ENCODE measurements around the gene NSUN4. TPM values are rescaled to one million over a fixed set of nuclear protein-coding genes. Genes with fewer than 3 reads are reported as not detected.

The NSUN4 gene
- total RNA-seq, 3 donors from 2014 or later: 18.5 to 20.6 (median 20.5) TPM

DNA sequence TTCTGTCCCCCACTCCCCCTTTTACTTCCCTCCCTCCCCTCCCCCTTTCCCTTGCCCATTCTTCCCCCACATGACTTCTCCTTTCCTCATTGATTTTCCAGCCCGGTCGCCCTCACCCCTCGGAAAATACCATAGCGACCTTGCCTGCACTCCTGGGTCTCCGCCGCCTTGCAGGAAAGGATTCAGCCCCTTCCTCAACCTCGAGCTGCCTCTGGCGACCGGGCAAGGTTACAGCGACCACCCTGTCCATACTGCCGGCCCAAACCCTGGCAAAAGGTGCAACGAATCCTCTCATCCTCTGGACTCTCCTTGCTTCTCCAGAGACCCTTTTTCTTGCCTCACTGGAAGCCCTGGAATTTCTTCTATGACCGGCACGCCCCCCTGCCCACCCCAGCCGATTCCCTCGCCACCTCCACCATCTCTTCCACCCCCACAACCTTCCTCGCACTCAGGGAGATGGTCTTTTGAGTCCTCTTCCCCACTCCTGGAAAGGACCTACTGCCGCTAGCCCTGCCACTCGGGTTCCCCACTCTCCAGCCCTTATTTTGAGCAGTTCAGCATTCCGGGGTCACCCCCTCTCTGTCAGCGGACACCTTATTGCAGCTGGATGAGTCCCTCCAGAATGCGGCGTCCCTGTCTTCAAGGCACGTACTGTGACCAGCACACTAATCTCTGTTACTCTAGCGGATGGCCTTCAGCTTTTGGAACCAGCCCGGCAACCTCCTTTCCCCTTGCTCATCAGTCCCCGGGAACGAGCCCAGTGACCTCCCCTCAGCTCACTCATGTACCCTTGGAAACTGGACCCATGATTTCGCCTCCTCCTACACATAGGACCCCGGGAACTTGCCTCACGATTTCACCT lies 846 bp downstream of the NSUN4 start:
- H3K4me3 ChIP-seq: peak overlapping the region; percentile 56
- intact Hi-C loops (cut with DNase I, micrococcal nuclease): no loop called here
- H3K36me3 ChIP-seq (ENCODE audit: low read depth): peaks cover 4% of the 10 kb centered on the region
- H3K9me3 ChIP-seq: no peaks in the 10 kb centered on the region
- TF ChIP-seq, protein P1, sequence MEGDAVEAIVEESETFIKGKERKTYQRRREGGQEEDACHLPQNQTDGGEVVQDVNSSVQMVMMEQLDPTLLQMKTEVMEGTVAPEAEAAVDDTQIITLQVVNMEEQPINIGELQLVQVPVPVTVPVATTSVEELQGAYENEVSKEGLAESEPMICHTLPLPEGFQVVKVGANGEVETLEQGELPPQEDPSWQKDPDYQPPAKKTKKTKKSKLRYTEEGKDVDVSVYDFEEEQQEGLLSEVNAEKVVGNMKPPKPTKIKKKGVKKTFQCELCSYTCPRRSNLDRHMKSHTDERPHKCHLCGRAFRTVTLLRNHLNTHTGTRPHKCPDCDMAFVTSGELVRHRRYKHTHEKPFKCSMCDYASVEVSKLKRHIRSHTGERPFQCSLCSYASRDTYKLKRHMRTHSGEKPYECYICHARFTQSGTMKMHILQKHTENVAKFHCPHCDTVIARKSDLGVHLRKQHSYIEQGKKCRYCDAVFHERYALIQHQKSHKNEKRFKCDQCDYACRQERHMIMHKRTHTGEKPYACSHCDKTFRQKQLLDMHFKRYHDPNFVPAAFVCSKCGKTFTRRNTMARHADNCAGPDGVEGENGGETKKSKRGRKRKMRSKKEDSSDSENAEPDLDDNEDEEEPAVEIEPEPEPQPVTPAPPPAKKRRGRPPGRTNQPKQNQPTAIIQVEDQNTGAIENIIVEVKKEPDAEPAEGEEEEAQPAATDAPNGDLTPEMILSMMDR (IDR thresholded peaks at IDR 0.05): no peak
- ATAC-seq (no peak), DNase-seq (peak in 2 of 3 donors; percentile 37 to 67)
- peaks cover 8% of the 10 kb centered on the region for H3K4me1 ChIP-seq (ENCODE audit: low read depth)

DNA sequence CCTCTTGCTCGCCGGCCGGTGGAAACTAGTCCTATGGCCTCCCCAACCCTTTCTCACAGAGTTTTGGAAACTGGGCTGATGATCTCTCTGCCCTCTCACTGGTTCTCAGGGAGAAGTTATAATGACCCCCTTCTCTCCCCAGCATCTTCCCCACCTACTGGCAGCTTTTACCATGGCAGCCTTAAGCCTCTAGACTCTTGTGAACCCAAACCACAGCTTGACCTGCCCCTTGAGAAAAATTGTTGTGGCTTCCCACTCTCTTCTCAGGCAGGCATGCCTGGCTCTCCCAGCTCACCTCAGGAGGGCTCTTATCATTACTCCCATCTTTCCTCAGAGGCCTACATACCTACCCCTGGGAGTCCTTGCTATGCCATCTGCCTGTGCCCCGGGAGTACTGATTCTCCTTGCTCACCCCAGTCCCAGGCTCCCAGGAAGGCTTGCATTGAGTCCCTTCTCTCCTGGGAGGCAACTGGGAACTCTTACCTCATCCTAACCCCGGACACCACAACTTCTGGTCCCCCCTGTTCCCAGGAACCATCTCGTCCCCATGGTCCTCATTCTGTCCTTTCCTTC lies 1.6 kb downstream of the NSUN4 start:
- Histone ChIP-seq H3K9me3 (no peaks in the 10 kb centered on the region), H3K4me3 (no peak overlapping the region), H3K4me1 (ENCODE audit: low read depth) (peaks cover 9% of the 10 kb centered on the region), H3K36me3 (ENCODE audit: low read depth) (peaks cover 4% of the 10 kb centered on the region)
- DNase-seq (no peak), ATAC-seq (no peak)
- intact Hi-C loops (cut with DNase I, micrococcal nuclease): no loop called here
- TF ChIP-seq, protein P1 (IDR thresholded peaks at IDR 0.05): no peak

DNA sequence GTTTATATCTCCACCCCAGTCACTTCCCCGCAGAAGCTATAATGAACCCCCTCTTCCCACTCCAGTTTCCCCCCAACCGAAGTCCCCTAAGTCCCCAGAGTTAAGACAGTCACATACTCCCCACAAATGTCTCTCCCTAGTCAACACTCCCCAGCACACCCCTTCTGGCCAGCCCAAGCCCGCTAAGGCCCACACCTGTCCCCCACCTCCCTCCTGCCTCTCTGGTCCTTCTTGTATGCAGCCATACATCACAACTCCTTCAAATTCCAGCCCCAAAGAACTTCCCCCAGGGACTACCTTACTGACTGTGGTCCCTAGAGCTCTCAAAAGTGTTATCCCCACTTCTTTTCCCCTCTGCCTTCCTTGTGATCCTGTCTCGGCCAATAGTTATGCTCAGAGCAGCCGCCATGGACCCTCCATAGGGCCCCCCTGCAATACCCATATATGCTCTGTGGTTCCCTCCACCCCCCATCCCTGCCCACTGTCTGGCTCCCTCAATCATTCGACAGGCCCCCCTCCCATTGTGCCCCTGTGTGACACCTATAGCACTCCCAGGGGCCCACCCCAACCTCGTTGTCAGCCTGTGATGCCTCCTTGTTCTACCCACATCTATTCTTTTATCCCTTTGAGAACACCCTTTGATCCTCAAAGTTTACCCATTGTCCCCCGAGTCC lies 2.2 kb downstream of the NSUN4 start:
- no peak for DNase-seq
- no peaks in the 10 kb centered on the region for H3K9me3 ChIP-seq
- peaks cover 4% of the 10 kb centered on the region for H3K36me3 ChIP-seq (ENCODE audit: low read depth)
- H3K4me1 ChIP-seq (ENCODE audit: low read depth): peaks cover 10% of the 10 kb centered on the region
- intact Hi-C loops (cut with DNase I, micrococcal nuclease): no loop called here
- TF ChIP-seq, protein P1 (IDR thresholded peaks at IDR 0.05): no peak
- H3K4me3 ChIP-seq: no peak overlapping the region
- no peak for ATAC-seq

DNA sequence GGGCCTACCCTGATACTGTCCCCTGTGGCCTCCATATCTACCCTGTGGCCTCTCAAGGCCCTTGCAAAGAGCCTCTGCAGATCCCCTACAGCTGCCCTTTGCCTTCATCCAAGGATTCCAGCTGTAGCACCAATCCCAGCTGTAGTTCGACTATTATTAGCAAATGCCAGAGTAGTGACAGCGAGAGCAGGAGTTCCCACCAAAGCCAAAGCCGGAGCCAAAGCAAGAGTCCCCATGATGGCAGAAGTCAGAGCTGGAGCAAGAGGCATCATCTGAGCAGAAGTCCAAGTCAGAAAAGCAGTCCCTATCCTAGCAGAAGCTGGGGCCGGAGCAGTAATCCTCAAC lies 2.7 kb downstream of the NSUN4 start:
- no peak for DNase-seq
- TF ChIP-seq, protein P1 (IDR thresholded peaks at IDR 0.05): no peak
- H3K4me1 ChIP-seq (ENCODE audit: low read depth): peaks cover 10% of the 10 kb centered on the region

DNA sequence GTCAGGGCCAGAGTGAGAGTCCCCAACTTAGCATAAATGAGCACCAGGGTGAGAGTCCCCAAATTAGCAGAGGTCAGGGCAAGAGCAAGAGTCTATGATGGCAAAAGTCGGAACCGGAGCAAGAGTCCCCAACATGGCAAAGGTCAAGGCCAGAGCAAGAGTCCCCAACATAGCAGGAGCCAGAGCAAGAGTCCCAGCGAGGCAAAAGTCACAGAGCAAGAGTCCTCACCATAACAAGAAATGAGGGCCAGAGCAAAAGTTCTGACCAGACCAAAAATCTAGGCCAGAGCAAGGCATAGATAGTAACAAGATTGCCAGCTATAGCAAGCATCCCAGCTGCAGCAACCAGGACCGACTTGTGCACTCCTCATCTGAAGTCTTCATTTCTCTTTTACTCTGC lies 3.1 kb downstream of the NSUN4 start:
- no peak for DNase-seq
- Histone ChIP-seq H3K4me1 (ENCODE audit: low read depth) (peaks cover 10% of the 10 kb centered on the region), H3K4me3 (no peak overlapping the region), H3K36me3 (ENCODE audit: low read depth) (peaks cover 4% of the 10 kb centered on the region), H3K9me3 (no peaks in the 10 kb centered on the region)
- ATAC-seq: no peak
- intact Hi-C loops (cut with DNase I, micrococcal nuclease): no loop called here
- TF ChIP-seq, protein P1 (IDR thresholded peaks at IDR 0.05): no peak

More for the DNA sequence above, 2.7 kb downstream of the NSUN4 start:
- H3K9me3 ChIP-seq: no peaks in the 10 kb centered on the region
- peaks cover 4% of the 10 kb centered on the region for H3K36me3 ChIP-seq (ENCODE audit: low read depth)
- H3K4me3 ChIP-seq: no peak overlapping the region
- intact Hi-C loops (cut with DNase I, micrococcal nuclease): no loop called here
- ATAC-seq: no peak

All from mucosa of descending colon (tissue), 3 donors.